SK-N-SH treated with all-trans-retinoic acid at 6 μM for 48 hours (cell line): ENCODE data around the gene PLEKHA8.

Experiments used
- ATAC-seq: fragments of 200-7000 bp; cut with Tn5 transposase; 3 replicates; pipeline ENCODE4 v1.9.1; 2020; ENCODE audit warnings: mild to moderate bottlenecking, moderate library complexity
- ARNTL ChIP-seq: fragments of 450-650 bp; formaldehyde crosslinking; IDR thresholded peaks from 2 replicates; pipeline ENCODE4 v1.5.0; 2020; ENCODE audit warnings: low read depth, mild to moderate bottlenecking, moderate library complexity, borderline replicate concordance
- BACH2 ChIP-seq: fragments of 250-450 bp; sonication (Bioruptor Pico); IDR thresholded peaks from 2 replicates; pipeline ENCODE4 v1.9.0; 2021; ENCODE audit warnings: mild to moderate bottlenecking, borderline replicate concordance
- ESRRG ChIP-seq: fragments of 250-450 bp; sonication (Bioruptor Pico); IDR thresholded peaks from 2 replicates; pipeline ENCODE4 v1.6.1; 2021; ENCODE audit warnings: mild to moderate bottlenecking
- GLIS3 ChIP-seq: fragments of 250-450 bp; sonication (Bioruptor Pico); IDR thresholded peaks from 2 replicates; pipeline ENCODE4 v1.5.0; 2020; ENCODE audit warnings: mild to moderate bottlenecking, moderate library complexity
- ISL1 ChIP-seq: fragments of 250-450 bp; sonication (Bioruptor Pico); IDR thresholded peaks from 2 replicates; pipeline ENCODE4 v2.1.2; 2022; ENCODE audit warnings: mild to moderate bottlenecking, moderate library complexity
- OSR1 ChIP-seq: fragments of 250-450 bp; sonication (Bioruptor Pico); IDR thresholded peaks from 2 replicates; pipeline ENCODE4 v1.8.0; 2022; ENCODE audit warnings: moderate library complexity, mild to moderate bottlenecking, inconsistent platforms
- PPARA ChIP-seq: fragments of 250-450 bp; sonication (Bioruptor Pico); IDR thresholded peaks from 2 replicates; pipeline ENCODE4 v1.5.0; 2020; ENCODE audit warnings: mild to moderate bottlenecking, borderline replicate concordance
- RARB ChIP-seq: fragments of 250-450 bp; sonication (Bioruptor Pico); IDR thresholded peaks from 2 replicates; pipeline ENCODE4 v1.8.0; 2021; ENCODE audit warnings: mild to moderate bottlenecking, moderate library complexity
- TCF4 ChIP-seq: fragments of 250-450 bp; sonication (Bioruptor Pico); IDR thresholded peaks from 2 replicates; pipeline ENCODE4 v1.8.0; 2021; ENCODE audit warnings: mild to moderate bottlenecking, moderate library complexity, borderline replicate concordance
- ZC3H10 ChIP-seq: fragments of 250-450 bp; sonication (Bioruptor Pico); IDR thresholded peaks from 2 replicates; pipeline ENCODE4 v1.5.1; 2021; ENCODE audit warnings: mild to moderate bottlenecking, moderate library complexity
- ZFP3 ChIP-seq: fragments of 250-450 bp; sonication (Bioruptor Pico); IDR thresholded peaks from 2 replicates; pipeline ENCODE4 v1.5.0; 2020; ENCODE audit warnings: mild to moderate bottlenecking, moderate library complexity
- ZFP30 ChIP-seq: fragments of 450-650 bp; formaldehyde crosslinking; IDR thresholded peaks from 2 replicates; pipeline ENCODE4 v1.5.0; 2022; ENCODE audit warnings: mild to moderate bottlenecking, moderate library complexity
- ZNF565 ChIP-seq: fragments of 450-650 bp; formaldehyde crosslinking; conservative IDR thresholded peaks from 2 replicates; pipeline ENCODE4 v1.5.0; 2020; ENCODE audit warnings: low read depth, mild to moderate bottlenecking, moderate library complexity
- ZNF70 ChIP-seq: fragments of 450-650 bp; formaldehyde crosslinking; IDR thresholded peaks from 2 replicates; pipeline ENCODE4 v1.5.0; 2020; ENCODE audit warnings: mild to moderate bottlenecking, moderate library complexity
- ZNF8 ChIP-seq: fragments of 450-650 bp; formaldehyde crosslinking; IDR thresholded peaks from 2 replicates; pipeline ENCODE4 v1.5.0; 2020; ENCODE audit warnings: mild to moderate bottlenecking, moderate library complexity
- TF ChIP-seq, protein P1 (sequence below): fragments of 250-450 bp; sonication (Bioruptor Pico); IDR thresholded peaks from 2 replicates; pipeline ENCODE4 v1.5.1; 2020; ENCODE audit warnings: low read depth, mild to moderate bottlenecking, moderate library complexity
- TF ChIP-seq, protein P2 (sequence below): fragments of 250-450 bp; sonication (Bioruptor Pico); IDR thresholded peaks from 2 replicates; pipeline ENCODE4 v1.8.0; 2020; ENCODE audit warnings: mild to moderate bottlenecking, moderate library complexity, borderline replicate concordance
- TF ChIP-seq, protein P3 (sequence below): fragments of 250-450 bp; sonication (Bioruptor Pico); IDR thresholded peaks from 2 replicates; pipeline ENCODE4 v1.5.1; 2021; ENCODE audit warnings: mild to moderate bottlenecking, moderate library complexity
- TF ChIP-seq, protein P4 (sequence below): fragments of 250-450 bp; sonication (Bioruptor Pico); IDR thresholded peaks from 2 replicates; pipeline ENCODE4 v1.5.0; 2020; ENCODE audit warnings: mild to moderate bottlenecking, moderate library complexity
- TF ChIP-seq, protein P5 (sequence below): fragments of 250-450 bp; sonication (Bioruptor Pico); IDR thresholded peaks from 2 replicates; pipeline ENCODE4 v1.8.0; 2021; ENCODE audit warnings: low read depth, mild to moderate bottlenecking, moderate library complexity, borderline replicate concordance

PLEKHA8 gene

DNA sequence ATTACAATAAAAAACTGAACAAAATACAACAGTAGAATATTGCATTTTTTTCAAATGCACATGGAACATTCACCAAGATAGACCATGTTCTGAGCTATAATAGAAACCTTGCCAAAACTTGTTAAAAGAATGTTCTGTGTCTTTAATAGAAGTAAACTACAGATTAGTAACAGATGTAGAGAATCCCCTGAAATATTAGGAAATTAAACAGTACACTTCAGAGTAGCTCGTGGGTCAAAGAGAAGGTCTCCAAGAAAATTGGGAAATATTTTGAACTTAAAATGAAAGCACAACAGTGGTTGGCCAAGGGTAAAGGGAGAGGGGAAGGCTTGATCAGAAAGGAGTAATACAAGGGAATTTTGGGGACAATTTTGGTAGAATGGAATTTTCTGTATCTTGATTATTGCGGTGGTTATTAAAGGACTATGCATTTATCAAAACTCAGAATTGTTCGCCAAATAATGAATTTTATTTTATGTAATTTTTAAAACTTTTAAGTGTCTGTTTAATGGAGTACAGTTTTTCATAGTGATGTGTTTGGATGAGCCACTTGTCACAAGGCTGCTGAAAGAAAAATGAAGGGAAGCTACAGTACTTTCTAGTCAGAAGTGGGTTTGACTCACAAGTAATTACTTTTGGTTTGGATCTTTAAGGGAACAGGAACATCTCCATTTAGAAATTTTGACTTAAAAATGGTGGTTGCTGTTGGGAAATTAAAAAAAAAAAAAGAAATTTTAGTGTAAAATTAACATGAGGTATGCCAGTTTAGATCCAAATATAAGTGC lies 10.2 kb downstream of the PLEKHA8 start:
- peak; percentile 81 for ATAC-seq
- TF ChIP-seq, protein P1, sequence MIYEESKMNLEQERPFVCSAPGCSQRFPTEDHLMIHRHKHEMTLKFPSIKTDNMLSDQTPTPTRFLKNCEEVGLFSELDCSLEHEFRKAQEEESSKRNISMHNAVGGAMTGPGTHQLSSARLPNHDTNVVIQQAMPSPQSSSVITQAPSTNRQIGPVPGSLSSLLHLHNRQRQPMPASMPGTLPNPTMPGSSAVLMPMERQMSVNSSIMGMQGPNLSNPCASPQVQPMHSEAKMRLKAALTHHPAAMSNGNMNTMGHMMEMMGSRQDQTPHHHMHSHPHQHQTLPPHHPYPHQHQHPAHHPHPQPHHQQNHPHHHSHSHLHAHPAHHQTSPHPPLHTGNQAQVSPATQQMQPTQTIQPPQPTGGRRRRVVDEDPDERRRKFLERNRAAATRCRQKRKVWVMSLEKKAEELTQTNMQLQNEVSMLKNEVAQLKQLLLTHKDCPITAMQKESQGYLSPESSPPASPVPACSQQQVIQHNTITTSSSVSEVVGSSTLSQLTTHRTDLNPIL (CRISPR knock-in tag): no peak
- no peak for TF ChIP-seq ZFP30
- TF ChIP-seq, protein P2, sequence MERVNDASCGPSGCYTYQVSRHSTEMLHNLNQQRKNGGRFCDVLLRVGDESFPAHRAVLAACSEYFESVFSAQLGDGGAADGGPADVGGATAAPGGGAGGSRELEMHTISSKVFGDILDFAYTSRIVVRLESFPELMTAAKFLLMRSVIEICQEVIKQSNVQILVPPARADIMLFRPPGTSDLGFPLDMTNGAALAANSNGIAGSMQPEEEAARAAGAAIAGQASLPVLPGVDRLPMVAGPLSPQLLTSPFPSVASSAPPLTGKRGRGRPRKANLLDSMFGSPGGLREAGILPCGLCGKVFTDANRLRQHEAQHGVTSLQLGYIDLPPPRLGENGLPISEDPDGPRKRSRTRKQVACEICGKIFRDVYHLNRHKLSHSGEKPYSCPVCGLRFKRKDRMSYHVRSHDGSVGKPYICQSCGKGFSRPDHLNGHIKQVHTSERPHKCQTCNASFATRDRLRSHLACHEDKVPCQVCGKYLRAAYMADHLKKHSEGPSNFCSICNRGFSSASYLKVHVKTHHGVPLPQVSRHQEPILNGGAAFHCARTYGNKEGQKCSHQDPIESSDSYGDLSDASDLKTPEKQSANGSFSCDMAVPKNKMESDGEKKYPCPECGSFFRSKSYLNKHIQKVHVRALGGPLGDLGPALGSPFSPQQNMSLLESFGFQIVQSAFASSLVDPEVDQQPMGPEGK (CRISPR knock-in tag): no peak
- TF ChIP-seq RARB: no peak
- TF ChIP-seq ZNF8 (CRISPR knock-in tag): no peak
- TF ChIP-seq, protein P3, sequence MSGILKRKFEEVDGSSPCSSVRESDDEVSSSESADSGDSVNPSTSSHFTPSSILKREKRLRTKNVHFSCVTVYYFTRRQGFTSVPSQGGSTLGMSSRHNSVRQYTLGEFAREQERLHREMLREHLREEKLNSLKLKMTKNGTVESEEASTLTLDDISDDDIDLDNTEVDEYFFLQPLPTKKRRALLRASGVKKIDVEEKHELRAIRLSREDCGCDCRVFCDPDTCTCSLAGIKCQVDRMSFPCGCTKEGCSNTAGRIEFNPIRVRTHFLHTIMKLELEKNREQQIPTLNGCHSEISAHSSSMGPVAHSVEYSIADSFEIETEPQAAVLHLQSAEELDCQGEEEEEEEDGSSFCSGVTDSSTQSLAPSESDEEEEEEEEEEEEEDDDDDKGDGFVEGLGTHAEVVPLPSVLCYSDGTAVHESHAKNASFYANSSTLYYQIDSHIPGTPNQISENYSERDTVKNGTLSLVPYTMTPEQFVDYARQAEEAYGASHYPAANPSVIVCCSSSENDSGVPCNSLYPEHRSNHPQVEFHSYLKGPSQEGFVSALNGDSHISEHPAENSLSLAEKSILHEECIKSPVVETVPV (CRISPR knock-in tag): no peak
- TF ChIP-seq BACH2: no peak
- TF ChIP-seq ZC3H10: no peak
- no peak for TF ChIP-seq ESRRG
- TF ChIP-seq PPARA (CRISPR knock-in tag): no peak
- TF ChIP-seq, all 23 proteins: peak for 0

DNA sequence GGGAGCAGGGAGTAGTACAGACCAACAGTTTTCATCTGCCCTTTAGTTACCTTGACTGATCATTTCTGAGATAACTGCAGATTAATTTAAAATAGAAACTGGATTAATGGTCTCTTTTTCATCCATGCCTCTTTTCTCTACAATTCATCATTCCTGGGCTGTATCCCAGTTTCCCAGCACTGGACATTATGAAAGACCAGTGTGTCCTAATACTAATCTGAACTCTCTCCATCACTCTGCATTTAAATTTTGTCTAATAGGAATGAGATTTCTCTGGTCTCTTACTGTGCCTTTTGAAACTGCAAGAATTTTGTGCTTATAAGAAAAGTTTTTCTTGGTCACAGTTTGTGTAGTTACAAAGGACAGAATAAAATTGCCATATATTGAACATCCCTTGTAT lies 12.7 kb downstream of the PLEKHA8 start:
- no peak for ATAC-seq
- no peak for TF ChIP-seq GLIS3 (CRISPR knock-in tag)
- TF ChIP-seq, protein P3 (CRISPR knock-in tag): no peak
- TF ChIP-seq, protein P4, sequence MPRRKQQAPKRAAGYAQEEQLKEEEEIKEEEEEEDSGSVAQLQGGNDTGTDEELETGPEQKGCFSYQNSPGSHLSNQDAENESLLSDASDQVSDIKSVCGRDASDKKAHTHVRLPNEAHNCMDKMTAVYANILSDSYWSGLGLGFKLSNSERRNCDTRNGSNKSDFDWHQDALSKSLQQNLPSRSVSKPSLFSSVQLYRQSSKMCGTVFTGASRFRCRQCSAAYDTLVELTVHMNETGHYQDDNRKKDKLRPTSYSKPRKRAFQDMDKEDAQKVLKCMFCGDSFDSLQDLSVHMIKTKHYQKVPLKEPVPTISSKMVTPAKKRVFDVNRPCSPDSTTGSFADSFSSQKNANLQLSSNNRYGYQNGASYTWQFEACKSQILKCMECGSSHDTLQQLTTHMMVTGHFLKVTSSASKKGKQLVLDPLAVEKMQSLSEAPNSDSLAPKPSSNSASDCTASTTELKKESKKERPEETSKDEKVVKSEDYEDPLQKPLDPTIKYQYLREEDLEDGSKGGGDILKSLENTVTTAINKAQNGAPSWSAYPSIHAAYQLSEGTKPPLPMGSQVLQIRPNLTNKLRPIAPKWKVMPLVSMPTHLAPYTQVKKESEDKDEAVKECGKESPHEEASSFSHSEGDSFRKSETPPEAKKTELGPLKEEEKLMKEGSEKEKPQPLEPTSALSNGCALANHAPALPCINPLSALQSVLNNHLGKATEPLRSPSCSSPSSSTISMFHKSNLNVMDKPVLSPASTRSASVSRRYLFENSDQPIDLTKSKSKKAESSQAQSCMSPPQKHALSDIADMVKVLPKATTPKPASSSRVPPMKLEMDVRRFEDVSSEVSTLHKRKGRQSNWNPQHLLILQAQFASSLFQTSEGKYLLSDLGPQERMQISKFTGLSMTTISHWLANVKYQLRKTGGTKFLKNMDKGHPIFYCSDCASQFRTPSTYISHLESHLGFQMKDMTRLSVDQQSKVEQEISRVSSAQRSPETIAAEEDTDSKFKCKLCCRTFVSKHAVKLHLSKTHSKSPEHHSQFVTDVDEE (CRISPR knock-in tag): no peak
- TF ChIP-seq OSR1 (CRISPR knock-in tag): no peak
- TF ChIP-seq ESRRG: no peak
- no peak for TF ChIP-seq ISL1 (CRISPR knock-in tag)
- TF ChIP-seq ZNF565: no peak
- TF ChIP-seq TCF4 (CRISPR knock-in tag): no peak
- TF ChIP-seq, protein P5, sequence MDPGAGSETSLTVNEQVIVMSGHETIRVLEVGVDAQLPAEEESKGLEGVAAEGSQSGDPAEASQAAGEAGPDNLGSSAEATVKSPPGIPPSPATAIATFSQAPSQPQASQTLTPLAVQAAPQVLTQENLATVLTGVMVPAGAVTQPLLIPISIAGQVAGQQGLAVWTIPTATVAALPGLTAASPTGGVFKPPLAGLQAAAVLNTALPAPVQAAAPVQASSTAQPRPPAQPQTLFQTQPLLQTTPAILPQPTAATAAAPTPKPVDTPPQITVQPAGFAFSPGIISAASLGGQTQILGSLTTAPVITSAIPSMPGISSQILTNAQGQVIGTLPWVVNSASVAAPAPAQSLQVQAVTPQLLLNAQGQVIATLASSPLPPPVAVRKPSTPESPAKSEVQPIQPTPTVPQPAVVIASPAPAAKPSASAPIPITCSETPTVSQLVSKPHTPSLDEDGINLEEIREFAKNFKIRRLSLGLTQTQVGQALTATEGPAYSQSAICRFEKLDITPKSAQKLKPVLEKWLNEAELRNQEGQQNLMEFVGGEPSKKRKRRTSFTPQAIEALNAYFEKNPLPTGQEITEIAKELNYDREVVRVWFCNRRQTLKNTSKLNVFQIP (CRISPR knock-in tag): no peak
- TF ChIP-seq, protein P2 (CRISPR knock-in tag): no peak
- no peak for TF ChIP-seq ZFP3 (CRISPR knock-in tag)
- no peak for TF ChIP-seq ZFP30
- no peak for TF ChIP-seq ARNTL
- no peak for TF ChIP-seq ZNF70 (CRISPR knock-in tag)
- TF ChIP-seq, protein P1 (CRISPR knock-in tag): no peak
- no peak for TF ChIP-seq BACH2
